ENCODE results near the gene GPR151.
"Not testable (repeated sequence)": the region's sequence is repeated elsewhere in the genome, so short reads cannot be mapped to it uniquely, and the experiment has no call there.

Gene GPR151

DNA sequence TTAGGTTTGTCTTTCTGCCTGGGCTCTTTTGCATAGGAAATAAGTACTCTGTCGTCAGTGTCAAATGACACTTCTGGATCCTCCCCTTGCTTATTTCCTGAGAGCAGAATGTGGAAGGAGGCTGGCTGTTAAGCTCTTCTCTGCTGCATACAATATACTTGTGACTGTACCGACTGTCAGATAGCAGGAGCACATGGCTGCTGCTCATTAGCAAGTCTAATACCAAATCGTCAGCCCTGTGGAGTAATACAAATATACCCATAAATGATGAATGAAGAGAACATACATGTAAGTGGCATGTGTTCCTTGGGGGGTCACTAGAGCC, at the start of gene GPR151:
TSS of gene GPR151 (minus strand) at position 40 of the 325 bp plus-strand sequence. CDS start 77 bp downstream, outside the sequence.
- DNase-seq, result peak in 1 of 3 experiments; percentile 13

DNA sequence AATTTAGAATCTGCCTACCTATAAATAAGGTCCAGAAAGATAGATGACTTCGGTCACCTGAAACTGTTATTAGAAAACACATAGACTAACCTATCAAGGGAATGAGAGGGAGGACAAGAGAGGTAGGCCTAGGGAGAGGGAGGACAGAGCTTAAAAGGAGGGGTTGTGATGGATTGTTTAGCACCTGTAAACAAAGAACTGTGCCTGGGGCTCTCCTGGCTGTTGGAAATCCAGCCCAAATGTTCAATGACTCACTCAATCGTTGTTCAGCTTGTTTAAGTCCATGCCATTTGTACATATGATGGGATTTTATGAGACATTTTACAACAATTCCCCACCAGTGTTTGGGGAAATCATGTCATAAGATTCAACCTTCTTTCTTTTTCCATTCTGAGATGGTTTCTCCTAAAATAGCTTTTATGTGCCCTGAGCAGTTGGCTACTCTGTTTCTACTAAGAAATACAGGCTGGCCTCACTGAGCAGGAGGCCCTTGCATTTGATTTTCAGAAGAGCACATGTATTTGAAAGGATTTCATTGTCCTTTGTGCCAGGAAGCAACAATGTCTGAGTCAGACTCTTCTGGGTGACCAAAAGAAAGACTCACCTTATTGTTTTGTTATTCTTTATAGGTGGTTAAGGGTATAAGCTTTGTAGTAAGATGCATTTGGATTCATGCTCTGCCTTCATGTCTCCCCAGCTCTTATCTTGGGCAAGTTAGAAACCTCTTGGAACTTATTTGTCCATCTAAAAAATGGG, 48.2 kb upstream of the GPR151 start:
- peak in 2 of 3 experiments; percentile 8 to 41 for DNase-seq

DNA sequence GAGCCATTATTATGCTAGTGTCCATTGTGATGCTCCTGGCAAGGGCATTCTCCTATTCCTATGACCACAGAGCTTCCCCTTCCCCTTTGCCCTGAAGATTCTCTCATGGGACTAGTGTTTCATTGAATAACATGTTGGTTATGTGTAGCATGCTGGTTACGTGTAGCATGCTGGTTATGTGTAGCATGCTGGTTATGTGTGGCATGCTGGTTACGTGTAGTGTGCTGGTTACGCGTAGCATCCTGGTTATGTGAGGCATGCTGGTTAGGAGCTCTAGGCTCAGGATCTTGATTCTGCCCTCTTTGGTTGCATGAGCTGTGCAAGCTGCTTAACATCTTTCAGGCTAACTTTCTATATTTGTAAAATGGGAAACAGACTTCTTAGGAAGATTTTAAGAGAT, 46.5 kb upstream of the GPR151 start:
- no peak for DNase-seq

DNA sequence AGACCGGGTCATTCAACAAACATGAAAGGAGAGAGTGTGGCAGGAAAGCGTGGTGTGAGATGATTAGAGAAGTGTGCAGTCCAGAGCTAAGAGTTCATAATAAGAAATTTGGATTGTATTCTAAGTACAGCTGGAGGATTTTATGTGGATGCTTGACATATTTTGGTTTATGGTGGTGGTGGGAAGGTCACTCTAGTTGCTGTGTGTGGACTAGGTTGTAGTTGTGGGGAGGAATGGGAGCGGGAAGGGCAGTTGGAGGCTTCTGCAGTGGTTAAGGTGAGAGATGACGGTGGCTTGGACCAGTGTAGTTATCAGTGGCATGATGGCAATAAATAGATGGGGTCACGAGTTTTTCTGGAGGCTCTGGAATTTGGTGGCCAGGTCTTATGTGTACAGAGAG, 45.7 kb upstream of the GPR151 start:
- DNase-seq, result no peak

DNA sequence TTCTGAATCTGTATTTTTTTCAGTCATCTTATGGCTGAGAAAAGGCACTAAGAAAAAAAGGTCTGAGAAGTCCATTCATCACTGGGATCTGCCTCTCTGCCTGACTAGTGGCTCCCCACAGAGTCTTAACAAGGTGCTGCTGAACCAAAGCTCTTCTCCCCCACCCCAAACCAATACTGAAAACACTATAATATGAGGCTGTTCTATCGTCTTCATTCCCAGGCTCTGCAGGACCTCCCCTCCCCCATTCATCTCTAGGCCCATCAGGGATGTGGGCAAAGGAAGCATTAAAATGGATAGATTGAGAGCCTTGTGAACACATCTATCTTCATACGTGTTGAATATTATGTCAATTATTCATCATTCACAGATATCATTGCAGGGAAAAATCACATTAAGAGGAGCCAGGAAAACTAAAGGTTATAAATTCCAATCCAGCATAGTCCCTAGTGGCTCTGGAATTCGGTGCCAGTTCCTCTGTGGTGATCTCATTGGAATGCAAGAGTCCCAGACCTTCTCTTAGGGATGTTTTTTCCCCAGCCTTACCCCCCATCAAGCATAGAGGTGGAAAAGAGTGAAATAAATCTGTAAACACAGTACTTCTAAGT, 44.3 kb upstream of the GPR151 start:
- DNase-seq, result no peak

DNA sequence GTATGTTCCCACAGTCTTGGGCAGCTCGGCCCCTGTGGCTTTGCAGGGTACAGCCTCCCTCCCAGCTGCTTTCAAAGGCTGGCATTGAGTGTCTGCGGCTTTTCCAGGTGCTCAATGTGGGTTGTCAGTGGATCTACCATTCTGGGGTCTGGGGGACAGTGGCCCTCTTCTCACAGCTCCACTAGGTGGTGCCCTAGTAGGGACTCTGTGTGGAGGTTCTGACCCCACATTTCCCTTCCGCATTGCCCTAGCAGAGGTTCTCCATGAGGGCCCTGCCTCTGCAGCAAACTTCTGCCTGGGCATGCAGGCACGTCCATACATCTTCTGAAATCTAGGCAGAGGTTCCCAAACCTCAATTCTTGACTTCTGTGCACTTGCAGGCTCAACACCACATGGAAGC, 40.9 kb upstream of the GPR151 start:
- DNase-seq, result not testable (repeated sequence)

DNA sequence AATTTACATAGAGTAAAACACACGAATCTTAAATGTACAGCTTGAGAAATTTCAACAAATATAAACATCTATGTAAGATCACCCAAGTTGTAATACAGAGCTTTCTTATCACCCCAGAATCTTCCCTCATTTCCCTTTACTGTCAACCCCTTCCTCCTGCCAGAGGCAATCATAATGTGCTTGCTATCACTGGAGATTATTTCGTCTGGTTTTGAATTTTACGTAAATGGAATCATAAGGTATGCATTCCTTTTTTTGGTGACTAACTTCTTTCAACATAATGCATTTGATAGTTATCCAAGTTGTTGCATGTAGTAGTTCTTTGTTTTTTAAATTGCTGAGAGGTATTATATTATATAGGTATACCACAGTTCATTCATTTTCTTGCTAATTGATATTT, 37.5 kb upstream of the GPR151 start:
- DNase-seq, result no peak

DNA sequence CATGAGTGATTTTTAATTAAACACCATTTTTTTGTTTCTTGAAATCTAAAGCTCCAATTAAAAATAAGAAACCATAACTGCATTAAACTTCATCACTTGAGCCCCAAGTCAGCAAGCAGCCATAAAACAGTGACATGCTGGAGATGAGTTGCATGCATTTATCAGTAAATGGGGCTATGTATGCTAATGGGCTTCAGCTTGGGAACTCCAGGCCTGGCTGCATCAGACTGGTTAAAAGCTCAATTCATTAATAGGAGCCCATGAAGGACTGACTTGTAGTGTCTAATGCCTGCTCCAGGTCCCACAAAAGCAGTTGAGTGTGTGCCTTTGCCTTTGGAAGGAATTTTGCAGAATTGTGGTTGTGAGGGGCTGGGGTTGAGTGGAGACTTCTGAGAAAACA, 33.6 kb upstream of the GPR151 start:
- no peak for DNase-seq

DNA sequence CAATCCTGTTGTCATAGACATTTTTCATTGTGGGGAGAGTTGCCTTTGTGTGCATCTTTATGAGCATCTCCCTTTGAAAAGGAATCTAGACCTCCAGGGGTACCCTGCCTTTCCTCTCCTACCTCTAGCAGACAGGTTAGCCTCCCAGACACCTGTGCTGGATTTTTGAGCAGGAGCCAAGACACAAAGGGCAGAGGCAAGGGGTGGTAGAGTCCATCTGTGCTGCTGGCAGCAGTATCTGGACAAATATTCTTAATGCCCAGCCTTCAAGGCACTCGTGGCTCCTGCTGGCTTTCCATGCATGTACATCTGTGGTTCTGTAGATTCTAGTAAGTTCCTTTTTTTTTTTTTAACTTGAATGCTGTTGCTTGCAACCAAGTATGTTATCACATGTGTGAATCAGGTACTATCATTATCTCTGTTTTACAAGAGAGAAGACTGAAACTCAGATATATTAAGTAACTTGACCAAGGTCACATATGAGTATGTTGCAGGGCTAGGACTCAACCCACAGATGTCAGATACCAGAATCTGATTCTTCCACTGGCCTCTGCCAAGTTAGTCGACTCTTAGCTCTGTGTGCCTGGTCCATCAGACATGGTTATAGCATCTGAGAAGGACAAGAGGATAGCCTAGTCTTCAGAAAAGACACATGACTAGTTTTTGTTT, 32.9 kb upstream of the GPR151 start:
- DNase-seq, result no peak

DNA sequence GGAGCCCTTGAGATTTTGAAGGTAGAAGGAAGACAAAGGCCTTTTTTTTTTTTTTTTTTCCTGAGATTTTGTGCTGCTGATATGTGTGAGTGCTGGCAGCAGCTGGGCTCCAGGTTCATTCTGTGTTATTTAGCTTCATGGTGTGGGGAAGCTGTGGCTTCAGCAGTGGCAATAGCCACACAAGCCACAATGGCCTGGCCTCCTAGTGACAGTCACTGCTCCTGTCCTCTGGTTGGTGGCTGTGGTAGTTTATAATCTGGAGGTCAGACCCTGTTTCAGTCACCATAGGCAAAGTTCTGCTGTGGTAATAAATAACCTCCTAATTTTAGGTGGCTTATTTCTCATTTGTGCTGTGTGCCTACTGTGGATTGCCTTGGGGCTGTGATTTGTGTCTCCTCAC, 28.2 kb upstream of the GPR151 start:
- no peak for DNase-seq

DNA sequence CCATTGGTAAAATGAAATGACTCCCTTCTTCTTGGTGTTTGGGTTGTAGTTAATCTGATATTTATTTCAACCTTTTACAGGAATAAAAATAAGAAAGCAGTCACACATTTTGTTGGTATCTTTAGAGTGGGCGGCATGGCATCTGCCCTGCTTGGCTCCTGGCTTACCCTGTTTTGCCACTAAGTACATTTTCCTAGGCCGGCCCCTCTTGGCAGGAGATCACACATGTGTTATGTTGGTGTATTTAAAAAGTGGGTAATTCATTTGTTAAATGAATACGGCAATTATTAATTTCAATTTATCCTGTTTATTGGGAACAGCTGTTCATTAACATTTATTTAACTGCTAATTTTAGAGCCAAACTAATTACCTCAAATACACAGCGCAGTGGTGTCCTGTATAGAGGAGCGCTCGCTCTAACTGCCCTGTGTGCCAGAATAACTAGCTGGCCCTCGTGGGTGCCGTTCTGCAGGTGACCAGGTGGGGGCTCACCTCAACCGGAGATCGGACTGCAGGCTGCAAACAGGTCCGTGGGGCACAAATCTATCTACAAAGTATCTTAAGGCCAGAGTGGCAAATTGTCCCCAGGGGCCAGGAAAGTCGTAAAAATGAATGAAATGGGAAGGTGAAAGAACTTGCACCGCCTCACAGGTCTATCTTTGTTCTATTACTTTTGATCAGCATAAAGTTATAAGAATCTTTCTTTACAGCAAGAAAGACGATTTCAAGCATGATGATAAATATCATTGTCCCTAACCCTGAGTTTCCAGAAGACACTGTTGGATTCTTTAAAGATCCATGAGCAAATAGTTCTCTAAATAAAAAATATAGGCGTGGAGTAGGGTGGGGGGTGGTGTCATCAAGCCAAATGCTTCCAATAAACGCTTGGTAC, 26.2 kb upstream of the GPR151 start:
- peak; percentile 33 to 65 (median 65) for DNase-seq

DNA sequence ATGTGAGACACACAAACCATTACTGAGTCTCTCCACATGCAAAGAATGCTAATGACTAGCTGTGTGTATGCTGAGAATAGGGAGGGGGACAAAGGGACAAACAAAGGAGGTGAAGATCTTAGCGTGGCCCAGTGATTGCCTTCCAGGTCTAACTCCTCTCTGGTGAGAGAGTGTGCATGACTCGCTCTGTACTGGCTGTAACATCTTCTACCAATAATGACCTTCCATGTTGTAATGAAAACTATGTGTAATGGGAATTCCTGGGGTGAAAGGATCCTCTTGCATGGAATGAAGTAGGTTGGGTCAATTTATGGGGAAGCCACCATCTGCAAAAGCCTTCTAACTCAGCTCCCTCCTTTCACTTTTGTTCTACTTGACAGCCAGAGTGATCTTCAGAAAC, 24.4 kb upstream of the GPR151 start:
- DNase-seq, result no peak

DNA sequence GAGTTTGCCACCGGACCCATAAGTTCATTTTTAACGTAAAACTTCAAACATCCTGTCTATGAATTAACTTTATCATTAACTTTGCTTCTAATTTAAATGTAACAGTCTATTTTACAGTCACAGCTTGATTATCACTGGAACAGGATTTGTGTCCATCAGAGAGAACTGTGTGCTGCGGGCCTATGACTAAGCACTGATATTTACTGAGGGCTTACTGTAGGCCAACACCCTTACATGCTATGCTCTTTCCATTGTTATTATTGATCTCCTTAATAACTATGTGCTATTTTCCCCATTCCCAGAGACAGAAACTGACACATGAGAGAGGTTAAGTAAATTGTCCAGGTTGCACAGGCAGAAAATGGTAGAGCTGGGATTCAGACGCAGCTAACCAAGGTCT, 24.0 kb upstream of the GPR151 start:
- DNase-seq, result no peak

DNA sequence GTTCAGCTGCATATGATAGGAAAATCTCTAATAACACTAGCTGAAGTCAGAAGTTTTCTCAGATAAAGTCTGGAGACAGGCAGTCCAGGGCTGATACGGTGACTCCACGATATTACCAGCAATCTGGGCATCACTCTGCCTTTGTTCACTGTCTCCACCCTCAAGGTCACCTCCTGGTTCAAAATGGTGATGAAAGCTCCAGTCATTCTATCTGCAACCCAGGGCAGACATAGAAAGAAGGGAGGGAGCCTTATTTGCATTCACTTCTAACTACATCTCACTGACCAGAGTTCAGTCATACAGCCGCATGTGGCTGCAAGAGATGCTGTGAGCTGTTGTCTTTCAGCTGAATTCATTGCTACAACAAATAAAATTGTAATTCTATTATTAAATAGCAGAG, 22.4 kb upstream of the GPR151 start:
- DNase-seq, result no peak

DNA sequence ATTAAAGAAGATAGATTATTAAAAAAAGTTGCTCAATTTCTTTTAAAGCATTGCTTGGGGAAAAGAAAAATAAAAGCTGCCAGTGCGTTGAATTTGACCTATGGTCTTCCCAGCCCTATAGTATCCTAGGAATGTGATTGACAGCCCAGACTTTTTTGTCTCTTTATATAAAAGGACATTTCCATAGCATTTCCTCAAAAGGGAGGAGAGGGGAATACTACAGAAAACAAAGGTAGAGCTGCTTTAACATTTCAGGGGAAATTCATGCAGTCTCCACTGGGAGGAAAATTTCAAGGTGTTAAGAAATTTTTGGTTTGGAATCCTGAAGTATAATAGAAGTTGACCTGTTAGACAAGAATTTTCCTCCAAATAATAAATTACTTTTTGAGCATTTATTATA, 17.9 kb upstream of the GPR151 start:
- DNase-seq, result no peak

DNA sequence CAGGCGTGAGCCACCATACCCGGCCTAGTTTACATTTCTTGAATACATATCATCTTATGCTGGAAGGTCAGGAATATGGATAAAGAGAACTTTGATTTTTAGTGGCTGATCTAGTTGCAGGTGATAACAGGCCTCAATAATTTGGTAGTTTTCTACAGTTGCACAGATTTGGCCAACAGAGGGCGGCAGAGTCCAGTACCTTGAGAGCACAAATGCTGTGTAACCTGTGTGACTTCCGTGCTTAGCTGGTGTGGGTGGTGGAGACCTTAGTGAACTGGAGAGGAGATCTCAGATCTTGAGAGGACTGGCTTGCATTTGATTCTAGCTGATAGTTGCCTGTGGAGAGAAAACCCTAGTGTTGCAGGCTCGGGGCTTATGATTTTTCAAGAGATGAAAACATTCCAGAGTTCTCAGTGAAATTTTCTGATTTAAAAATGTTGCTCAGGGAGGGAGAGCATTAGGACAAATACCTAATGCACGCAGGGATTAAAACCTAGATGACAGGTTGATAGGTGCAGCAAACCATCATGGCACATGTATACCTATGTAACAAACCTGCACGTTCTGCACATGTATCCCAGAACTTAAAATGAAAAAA, 17.4 kb upstream of the GPR151 start:
- DNase-seq, result peak; percentile 49 to 81 (median 74)

DNA sequence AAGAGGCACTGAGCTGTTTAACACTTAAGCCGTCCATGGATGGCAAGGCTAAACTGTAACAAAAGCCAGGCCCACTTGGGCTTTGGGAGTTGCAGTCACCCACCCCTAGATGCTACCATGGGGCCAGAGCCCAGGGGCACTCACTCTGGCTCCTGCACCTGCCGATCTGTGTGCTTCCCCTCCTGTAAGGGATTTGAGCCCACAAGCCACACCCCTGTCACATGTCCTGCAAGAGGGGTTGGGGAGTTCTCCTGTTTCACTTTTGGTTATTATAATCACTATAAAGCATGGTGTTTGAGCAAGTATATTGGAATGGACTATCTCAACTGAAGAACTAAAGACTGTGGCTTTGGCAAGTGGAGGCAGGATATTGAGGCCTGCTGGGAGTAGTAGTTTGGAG, 14.0 kb upstream of the GPR151 start:
- DNase-seq, result no peak

DNA sequence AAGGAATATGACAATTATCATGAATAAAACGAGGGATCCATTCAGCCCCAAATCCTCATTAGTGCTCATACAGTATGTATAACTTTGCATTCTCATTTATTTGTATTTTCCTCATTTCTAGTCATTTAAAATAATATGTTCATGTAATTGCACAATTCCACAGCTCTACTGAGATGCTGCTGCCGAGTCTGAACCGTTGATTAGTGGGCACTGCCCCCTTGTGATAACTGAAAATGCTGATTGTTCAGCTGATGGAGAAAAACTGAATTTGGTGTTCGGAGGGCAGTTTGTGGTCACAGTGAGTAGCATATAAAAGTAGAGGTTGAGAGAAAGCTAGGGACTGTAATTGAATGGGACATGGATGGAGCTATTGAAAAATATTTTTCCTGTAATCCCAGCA, 12.2 kb upstream of the GPR151 start:
- DNase-seq, result no peak

DNA sequence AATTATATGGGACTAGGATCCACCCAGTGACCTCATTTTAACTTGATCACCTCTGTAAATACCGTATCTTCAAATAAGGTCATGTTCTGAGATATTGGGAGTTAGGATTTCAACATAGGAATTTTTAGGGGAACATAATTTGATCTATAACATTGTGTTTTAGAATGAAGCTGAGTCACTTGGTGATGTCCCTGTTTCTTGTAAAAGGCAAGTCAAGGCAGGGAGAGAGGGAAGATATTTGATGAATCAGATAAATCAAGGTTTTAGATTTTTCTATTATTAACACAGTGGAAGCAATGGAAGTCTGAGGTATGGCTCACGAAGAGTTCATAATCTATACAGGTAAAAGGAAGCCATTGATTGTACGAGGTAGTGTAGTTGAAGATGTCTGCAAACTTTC, 11.8 kb upstream of the GPR151 start:
- no peak for DNase-seq

DNA sequence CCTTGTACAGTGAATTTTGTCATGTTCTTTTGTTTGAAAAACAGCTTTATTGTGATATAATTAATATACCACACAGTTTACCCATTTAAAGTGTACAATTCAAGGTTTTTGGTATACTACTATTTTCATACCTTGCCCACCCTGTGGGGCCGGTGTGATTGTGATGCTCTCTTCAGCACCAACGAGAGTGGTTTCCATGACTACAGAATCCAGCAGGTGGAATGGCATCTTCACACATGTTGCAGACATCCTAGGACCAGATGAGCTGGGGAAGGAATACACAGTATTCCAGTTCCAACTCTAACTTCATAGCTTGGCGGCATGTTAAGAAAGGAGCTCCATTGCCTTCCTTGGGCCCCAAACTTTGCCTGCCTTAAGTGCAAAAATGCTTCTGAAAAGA, 7.7 kb upstream of the GPR151 start:
- DNase-seq, result peak in 1 of 3 experiments; percentile 6

DNA sequence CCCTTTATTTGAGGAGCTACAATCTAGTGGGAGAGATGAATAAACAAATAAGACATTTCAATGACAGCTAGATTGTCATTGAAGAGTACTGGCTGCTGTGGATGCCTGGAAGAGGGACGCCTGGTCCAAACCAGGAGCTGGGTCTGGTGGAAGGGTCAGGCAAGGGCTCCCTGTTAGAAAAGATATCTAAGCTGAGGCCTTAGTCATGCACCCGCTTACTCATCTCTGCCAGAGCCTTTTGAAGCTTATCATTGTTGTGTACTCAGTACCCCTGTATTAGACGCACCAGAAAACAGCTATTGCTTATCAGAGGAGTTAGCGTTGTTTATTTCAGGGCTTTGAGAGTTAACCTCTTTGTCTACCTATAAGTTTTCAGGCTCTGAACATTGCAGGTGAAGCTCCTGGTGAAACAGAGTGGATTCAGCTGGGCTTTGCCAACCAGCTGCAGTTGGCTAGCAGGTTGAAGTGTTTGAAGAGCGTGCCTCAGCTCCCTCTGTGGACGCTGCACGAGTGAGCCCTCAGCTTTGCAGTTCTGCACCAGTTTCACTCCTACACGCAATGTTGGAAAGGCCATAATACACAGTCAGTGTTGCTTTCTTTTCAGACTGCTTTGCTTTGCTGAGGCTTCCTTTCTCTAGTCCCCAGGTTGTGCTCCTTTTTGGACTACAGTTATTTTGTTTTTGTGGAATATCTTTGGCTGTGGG, 5.6 kb upstream of the GPR151 start:
- DNase-seq, result peak in 2 of 3 experiments; percentile 5 to 36

DNA sequence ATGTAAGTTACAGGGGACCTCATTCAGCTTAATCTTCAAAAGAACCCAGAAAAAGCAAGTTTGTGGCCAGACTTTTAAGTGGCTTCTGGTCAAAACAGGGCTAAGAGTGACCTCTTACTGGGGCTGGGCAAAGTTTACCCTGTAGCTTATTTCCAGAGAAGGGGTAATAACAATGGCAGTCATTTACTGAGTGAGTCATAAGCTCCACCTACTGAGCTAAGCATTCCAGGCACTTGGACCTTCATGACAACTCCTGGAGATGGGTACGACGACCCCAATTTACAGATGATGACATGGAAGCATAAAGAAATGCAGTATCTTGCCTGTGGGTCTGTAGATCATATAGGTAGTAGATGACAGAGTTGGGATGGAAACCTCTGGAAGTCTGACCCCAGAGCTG, 4.7 kb upstream of the GPR151 start:
- no peak for DNase-seq
